ENCODE results near the gene SGCG.
"Not testable (repeated sequence)": the region's sequence is repeated elsewhere in the genome, so short reads cannot be mapped to it uniquely, and the experiment has no call there.

Gene SGCG

DNA sequence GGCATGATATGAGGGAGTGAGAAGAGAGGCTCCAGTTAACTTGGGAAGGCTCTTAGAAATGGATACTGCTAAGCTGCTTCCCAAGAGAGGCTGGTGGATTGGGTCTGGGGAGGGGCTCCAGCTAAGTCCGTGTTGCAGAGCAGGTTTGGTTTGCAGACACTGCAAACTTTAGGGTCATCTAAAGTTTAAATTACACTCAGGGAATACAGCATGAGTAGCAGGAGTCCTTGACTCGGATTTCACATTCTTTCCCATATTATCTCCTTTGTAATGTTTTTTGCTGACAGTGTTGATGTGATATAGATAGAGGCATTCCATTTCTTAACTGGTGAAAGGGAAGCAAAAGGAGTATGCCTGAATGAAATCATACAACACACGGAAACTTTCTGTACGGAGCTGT lies 31.9 kb downstream of the SGCG start:
- no peak for DNase-seq (ENCODE audit: low read depth)

DNA sequence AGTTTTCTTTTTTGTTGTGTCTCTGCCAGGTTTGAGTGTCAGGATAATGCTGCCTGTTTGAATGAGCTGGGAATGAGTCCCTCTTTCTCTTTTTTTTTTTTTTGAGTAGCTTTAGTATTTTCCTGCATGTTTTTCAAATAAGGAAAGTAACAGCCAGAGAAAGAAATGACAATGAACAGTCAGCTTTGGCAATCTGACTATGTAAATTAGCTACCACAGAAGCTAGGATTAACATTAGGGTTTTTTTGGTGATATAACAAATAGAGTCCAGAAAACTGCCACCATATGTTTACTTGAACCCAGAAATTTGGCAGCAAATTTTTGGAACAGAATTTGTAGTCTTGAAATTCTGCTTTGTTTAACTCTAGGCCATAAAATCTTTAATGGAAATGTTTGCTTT lies 50.5 kb downstream of the SGCG start:
- no peak for DNase-seq (ENCODE audit: low read depth)

DNA sequence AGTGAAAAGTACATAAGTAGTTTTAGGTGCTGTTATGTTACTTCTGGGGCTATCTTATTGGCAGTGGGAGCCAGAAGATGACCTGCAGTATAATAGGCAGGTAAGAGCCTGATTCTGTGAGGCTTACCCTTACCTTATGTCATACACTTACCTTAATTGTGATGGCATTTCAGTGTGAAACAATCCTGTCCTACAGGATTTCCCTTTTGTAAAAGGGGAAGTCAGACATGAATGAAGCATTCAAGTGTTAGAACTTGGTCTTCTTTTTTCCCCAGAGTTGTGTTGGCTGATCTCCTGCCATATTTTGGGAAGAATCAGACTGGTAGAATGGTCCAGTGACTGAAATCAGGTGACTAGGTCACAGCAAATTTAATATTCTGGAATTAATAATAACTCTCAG lies 55.2 kb downstream of the SGCG start:
- no peak for DNase-seq (ENCODE audit: low read depth)

DNA sequence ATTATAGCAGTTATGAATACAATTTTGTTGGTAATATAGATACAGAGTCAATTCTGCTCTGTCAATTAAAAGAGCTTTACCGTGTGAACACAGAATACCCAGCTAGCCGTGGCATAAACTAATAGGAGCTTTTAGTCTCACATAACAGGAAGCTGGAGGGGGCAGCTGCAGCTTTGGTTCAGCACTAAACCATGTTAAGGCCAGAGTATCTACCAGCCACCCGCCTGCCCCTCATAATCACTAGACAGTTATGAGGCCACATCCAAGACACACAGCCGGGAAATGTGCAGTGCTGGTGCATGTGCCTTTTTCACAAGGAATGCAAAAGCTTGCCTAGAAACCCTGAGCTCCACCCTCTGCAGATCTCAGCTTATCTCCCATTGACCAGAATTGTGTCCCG lies 62.3 kb downstream of the SGCG start:
- DNase-seq (ENCODE audit: low read depth) = no peak

DNA sequence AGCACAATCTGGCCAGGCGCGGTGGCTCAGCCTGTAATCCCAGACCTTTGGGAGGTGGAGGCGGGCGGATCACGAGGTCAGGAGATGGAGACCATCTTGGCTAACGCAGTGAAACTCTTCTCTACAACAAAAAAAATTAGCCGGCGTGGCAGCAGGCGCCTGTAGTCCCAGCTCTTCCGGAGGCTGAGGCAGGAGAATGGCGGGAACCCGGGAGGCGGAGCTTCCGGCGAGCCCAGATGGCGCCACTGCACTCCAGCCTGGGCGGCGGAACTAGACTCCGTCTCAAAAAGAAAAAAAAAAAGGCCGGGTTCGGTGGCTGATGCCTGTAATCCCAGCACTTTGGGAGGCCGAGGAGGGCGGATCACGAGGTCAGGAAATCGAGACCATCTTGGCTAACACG lies 67.6 kb downstream of the SGCG start:
- DNase-seq (ENCODE audit: low read depth) = not testable (repeated sequence)

DNA sequence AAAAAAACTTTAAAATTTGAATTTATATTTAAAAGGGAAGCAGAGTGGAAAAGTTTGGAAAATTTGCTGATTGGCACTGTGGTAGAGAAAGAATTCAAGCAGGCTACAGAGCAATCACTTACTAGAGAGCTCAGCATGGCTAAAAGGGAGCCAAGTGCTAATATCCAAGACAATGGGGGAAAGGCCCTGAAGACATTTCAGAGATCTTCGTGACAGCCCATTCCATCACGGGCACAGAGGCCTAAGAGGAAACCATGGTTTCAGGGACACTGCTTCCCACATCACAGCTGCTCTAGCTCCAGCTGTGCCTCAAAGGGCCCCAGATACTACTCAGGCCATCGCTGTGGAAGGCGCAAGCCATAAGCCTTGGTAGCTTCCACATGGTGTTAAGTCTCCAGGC lies 73.7 kb downstream of the SGCG start:
- no peak for DNase-seq (ENCODE audit: low read depth)

DNA sequence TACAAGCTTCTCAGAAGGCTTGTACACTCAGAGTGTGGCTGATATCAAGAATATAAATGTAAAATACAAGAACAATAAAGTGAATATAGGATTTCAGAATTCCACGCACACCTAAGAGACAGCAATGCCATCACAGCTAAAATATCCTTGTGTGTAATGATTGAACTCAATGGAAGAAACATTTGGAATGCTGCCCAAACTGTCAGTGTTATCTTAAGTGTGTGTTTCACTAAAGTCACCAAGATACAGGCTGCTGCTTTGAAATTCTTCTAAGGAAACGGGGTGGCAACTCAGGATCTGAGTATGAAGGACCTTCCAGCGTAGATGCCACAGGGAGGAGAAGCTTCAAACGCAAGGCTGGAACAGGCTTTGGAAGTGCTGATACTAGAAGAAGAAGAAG lies 86.8 kb downstream of the SGCG start:
- no peak for DNase-seq (ENCODE audit: low read depth)

DNA sequence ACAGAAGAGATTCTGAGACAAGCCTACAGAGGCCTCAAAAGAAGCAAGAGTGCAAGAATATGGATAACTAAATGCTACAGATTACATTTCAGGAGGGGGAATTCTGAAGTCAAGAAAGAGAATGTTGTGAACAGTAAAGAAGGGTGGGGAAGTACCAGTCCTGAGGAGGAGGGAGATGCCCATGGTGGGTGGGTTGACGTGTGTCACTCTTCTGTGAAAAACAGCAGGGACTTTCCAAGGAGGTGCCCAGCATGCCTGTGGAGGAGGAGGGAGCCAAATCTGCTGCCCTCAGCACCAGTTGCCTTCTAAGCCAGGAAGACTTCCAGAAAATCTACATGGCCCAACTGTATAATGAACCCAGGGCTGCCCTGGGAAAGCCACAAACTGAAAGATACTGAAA lies 87.7 kb downstream of the SGCG start:
- DNase-seq (ENCODE audit: low read depth) = no peak

DNA sequence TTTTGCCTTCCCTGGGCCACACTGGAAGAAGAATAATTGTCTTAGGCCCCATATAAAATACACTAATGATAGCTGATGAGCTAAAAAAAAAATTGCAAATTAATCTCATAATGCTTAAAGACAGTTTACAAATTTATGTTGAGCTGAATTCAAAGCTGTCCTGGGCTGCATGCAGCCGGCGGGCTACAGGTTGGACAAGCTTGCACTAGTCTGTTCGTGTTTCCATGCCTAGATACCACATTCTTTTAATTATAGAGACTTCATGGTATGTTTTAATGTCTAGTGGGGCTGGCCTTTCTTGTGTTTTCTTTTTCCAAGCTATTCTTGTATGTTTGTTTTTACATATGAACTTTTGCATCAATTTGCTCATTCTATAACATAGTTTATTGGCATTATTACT lies 90.6 kb downstream of the SGCG start:
- no peak for DNase-seq (ENCODE audit: low read depth)

DNA sequence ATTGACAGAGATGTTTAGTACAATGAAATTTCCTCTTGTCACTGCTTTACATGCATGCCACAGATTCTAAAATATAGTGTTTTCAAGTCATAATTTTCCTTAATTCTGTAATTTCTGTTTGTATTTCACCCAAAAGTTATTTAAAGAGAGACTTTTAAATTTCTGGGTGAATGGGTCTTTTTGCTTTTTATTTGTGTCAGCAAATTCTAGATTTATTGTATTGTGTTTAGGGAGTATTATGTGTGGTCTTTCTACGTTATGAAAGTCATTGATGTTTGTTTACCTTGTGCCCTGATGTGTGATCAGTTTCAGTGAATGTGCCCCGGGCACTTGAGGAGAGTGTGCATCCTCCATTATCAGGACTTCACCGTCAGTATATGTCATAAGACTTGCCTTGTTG lies 92.7 kb downstream of the SGCG start:
- DNase-seq (ENCODE audit: low read depth) = no peak

DNA sequence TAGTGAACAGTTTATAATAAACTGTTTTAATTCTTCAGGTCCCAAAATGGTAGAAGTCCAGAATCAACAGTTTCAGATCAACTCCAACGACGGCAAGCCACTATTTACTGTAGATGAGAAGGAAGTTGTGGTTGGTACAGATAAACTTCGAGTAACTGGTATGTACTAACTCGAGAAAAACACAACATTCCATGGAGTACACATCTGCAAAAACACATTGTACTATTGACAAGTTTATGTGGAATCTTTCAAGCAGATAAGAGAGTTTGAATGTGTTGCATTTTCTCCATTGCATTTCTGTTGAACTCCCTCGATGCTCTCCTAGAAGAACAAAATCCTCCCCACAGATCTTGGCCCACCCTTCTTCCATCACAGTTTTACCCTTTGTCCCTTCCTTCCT lies 98.5 kb downstream of the SGCG start:
- DNase-seq (ENCODE audit: low read depth) = no peak

DNA sequence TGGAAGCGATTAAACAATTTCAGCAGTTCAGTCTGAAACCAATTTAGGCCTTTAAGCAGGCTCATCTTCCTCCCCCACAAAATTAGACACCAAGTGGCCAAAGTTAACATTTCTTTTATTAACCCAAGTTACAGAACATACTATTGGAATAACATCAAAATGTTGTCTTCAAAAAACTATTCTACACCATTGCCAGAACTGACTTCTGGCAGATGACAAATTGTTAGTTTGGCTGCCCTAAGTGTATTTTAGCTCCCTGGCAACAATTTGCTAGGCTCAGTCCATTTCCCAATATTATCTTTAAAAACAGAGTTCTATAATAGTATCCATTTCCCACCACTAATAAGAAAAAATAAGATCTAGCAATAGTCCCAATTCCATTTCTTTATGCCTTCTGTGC lies 107.8 kb downstream of the SGCG start:
- DNase-seq (ENCODE audit: low read depth) = no peak

DNA sequence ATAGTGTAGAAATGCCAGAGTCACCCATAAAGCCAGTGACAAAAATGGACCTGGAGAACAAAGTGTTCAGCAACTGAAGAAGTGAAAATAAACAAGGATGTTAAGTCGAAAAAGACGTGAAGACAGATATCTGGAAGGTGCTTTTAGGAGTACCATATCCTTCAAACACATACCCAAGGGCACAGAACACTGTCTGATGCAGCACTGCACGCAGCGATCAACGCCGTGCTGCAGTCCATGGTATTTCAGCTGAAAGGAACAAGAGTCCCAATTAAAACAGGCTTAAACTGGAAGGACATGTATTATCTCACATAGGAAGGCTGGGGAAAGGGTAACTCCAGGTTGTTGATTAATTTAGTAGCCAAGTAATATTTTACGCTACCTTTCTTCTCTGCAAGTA lies 108.2 kb downstream of the SGCG start:
- DNase-seq (ENCODE audit: low read depth) = no peak

DNA sequence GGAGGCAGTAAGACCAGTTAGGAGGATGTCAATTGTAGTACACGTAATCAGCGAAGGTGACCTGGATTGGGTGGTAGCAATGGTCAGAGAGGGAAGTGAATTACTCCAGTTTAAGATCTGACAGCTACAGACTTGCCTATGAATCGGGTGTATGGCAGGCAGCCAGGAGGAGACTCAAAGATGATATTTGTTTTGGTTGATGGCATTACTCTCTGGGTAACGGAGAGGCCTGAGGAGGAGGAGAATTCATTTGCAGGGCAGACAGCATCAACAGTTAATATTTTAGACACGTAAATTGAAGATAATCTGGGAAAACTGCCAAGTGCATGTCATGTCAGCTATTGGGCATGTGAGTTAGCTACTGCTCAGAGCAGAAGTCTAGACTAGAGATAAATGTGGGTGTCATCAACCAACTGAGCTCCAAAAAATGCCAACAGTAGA lies 109.2 kb downstream of the SGCG start:
- DNase-seq (ENCODE audit: low read depth) = no peak

DNA sequence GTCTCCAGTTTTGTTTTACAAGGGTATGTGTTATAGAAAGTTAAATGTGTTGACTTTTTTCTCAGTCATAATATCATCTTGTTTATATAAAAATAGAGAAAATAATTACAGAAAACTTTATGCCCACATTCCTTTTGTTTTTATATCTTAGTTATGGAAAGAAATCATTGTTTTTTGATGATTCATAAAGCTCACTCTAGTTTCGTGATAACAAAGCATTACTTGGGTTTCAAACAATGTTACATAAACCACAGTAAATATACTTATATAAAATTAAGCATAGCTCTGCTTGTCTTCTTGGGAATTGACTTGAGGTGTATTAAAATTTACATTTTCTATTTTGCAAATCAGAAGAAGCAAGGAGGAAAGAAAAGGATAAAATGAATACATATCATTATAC lies 111.8 kb downstream of the SGCG start:
- DNase-seq (ENCODE audit: low read depth) = no peak

DNA sequence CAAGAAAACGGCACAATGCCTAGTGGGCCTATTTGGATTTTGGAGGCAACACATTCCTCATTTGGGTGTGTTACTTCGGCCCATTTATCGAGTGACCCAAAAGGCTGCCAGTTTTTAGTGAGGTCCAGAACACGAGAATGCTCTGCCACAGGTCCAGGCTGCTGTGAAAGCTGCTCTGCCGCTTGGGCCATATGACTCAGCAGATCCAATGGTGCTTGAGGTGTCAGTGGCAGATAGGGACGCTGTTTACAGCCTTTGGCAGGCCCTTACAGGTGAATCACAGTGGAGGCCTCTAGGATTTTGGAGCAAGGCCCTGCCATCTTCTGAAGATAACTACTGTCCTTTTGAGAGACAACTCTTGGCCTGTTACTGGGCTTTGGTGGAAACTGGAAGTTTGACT lies 134.1 kb downstream of the SGCG start:
- not testable (repeated sequence) for DNase-seq (ENCODE audit: low read depth)

DNA sequence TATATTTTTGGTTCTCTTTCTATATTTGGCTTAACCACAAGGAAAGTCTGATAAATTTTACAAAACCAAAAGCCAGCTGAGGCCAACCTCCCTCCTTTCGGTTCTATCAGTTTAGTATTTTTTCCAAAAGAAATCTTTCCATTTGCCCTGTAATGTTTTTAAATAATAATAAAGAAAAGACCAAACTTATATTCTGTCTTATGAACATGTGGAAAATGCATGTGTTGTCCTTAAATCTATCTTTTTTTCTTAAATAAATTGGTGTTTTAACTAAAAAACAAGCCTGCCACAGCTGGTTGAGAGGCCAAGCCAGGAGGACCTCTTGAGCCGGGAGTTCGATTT lies 139.1 kb downstream of the SGCG start:
- no peak for DNase-seq (ENCODE audit: low read depth)

DNA sequence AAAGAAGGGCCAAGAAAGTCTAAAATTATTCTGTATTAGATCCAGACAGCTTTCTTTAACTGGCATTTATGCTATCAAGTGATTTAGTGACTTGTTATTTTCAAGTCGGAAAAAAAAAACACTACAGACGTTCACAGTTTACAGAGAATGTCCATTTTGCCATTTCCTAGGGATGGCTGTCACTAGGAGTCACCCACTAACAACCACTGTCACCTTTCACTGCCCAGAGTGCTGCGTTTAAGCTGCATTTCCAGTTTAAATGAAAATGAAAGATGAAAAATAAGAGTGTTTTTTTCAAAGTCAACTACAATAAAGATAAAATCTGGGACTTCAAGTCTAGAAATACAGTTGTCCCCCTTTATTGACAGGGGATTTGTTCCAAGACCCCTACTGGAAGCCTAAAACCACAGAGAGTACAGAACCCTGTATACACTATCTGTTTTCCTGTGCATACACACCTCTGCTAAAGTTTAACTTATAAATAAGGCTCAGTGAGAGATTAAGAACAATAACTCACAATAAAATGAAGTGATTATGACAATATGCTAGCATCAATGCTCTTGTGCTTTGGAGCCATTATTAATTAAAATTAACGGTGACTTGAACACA lies 140.3 kb downstream of the SGCG start:
- no peak for DNase-seq (ENCODE audit: low read depth)

DNA sequence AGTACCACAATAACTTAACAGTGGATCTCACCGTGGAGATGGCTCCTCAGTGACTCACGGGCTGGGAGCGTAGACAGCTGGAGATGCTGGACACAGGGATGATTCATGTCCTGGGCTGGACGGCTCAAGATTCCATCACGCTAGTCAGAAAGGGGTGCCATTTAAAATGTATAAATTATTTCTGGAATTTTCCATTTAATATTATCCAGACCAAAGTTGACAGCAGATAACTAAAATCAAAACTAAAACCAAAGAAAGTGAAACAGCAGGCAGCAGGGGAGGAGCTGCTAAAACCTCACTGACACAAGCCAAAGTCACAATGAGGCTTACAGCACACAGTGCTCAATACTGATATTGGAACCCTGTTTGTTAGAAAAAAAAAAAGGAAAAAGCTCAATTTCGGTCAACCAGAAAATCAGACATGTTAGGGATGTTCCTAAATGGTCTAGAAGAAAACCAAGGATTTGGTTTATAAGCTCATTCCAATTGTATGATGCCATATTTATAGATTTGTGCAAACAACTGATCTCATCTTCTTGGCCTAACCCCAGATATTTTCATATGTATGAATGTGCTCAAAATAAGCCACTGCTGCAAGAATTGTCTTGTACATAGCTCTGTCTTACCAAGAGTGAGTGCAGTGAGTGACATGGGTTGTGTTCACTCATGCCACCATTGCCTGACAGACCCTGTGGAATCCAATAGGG lies 140.9 kb downstream of the SGCG start:
- no peak for DNase-seq (ENCODE audit: low read depth)

DNA sequence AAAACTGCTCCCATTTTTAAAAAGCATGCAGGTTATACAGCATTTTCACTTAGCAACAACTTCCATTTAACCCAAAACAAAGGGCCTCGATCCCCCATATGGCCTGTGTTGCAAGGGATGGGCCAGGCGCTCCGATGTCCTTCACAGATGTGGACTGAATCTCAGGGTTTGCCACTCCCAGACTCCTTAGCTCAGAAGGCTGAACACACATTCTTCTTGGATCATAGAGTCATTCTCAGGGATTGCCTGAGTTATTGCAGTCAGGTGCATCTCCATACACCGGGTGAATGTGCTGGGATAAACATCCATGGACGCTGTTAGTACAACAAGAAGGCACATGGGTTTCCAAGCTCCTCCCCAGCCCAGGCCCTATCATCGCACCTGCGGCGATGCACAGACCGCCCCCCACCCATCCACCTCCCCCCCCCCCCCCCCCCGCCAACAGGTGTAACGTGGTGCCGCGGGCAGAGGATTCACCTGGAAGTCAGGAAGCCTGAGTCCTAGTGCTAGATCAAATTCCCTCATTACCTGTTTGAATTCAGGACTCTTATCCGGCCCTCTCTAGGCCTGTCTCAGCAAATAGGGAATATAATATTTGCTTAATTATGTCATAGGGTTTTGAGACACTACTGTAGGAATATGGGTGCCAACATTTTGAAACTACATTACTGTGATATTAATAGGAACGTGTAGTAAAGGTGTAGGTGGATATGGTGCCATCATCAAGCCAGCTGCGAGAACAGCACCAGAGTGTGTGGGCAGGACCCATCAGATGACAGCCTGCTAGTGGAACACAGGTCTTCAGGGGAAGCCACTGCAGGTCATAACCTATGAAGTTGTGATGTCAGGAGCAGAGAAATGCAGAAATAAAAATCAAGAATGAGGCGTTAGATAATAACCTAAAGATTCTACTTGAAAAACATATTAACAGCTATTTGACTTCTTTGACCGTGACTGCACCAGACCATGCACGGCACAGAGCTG lies 141.9 kb downstream of the SGCG start:
- no peak for DNase-seq (ENCODE audit: low read depth)

DNA sequence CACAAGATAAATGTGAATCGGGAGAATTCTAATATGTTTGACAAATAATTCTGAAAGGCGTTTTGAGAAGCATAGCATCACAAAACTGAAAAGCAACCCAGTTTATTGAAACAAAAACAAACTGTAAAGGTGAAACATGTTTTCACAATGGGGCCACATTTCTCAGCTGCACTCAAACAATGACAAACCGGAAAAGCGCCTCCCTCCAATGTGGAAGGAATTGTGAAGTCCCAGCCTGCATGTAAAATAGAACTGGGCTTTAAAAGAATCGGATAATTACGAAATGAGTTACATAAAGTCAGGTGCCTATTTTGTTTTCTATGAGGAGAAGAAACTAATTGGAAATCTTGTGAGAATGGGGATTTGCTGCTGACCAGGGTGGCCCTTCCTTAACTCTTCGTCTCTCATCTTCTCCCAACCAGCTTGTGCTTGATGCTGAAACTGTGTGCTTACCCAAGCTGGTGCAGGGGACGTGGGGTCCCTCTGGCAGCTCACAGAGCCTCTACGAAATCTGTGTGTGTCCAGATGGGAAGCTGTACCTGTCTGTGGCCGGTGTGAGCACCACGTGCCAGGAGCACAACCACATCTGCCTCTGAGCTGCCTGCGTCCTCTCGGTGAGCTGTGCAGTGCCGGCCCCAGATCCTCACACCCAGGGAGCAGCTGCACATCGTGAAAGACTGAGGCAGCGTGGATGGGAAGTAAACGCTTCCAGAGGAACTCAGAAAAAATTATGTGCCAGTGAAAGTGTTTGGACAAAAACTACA lies 143.3 kb downstream of the SGCG start:
- no peak for DNase-seq (ENCODE audit: low read depth)

DNA sequence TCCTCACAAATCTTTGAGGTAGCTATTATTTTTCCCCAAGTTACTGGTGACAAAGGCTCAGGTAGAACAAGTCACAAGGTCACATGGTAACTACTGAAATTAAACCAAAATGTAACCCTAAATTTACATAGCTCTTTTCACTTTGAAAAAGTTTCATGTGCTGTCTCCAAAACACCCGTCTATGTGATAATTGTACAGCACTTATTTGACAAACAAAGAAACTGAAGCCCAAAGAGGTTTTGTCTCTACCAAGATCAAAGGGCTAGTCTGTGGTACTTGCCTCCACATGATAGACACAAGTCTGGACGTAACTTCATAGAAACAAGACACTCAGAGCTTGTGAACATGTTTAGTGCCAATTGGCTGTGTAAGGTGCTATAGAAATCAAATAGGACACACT lies 144.4 kb downstream of the SGCG start:
- no peak for DNase-seq (ENCODE audit: low read depth)

Measured in activated T-helper 1 cell treated with Interleukin-2 at 50 U/mL for 16 hours (primary cell).